HG02943 (cell line): ENCODE measurements around the gene C1orf94.

Experiments used
- ATAC-seq: cut with Tn5 transposase; IDR thresholded peaks from one replicate; pipeline ENCODE4 v1.9.1; 2021; ENCODE audit warnings: mild to moderate bottlenecking, low read depth, moderate library complexity; ENCODE audit not compliant: unreplicated experiment

C1orf94 gene

DNA sequence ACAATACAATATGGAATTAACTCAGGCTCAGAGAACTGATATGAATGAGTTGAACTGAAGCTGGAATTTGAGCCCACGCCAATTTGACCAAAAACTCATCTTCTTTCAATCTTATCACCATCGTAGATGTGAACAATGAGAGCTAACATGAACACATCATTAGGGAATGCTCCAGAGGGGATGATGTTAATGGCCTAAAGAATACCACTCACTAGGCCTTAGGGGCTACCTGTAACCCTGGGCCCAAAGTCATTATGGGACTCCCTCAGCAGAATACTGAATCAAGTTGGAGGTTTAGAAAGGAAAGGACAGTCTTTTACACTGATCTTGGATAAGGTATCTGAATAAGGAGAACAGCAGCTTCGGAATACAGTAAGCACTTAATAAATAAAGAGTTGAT, 73.6 kb downstream of the C1orf94 start:
- ATAC-seq = no peak

DNA sequence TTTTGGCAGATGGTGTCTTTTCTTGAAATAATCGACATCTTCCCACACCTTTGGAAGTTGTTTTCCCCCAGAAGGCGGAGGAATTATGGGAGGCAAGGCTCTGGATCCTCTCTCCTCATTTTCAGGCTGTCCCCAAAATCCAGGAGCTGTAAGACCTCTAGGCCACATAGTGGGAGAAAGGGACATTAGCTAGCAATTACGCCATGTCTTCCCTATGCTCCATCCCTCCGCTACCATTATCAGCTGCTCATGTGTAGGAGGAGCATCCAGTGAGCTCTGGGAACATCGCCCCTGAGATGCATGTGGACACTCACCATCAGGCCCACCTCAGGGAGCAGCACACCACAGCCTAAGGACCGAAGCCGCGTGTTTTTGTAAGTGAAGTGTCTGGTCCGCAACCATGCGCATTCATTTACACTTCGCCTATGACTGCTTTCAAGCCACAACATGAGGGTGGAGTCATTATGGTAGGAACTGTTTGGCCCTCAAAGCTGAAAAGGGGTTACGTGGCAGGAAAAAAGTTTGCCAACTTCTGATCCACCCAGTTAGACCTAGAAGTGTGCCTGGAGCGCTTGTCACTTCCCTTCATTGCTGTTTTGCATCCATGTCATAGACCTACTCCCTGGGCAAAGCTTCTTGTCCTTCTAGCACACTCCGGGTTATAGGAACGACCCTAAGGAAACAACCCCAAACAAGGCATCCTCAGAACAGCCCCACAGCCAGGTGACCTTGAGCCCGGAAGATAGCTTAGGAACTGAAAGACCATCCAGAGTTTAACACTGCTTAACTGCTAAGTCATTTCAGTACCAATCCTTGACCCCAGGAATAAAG, 85.5 kb downstream of the C1orf94 start:
- ATAC-seq = no peak

GRCh38 chr1:34262921-34263320, 86.2 kb downstream of the C1orf94 start:
- ATAC-seq = no peak

DNA sequence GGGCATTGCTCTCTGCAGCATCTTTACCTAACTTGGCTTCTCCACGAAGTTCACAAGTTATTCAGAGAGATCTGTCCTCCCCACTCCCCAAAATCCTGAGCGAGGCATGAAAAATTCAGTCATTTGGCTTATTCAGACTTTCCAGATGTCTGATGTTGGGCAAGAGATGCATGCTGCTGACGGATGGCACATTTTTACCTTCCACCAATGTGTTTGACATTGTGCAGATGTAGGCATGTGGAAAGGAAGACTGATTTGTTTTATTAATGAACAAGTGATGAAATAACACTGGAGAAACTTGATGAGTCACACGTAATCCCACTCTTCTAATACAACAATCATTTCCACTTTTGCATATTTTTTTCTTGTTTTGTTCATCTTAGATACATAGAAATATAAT, 86.7 kb downstream of the C1orf94 start:
- ATAC-seq = no peak

- ATAC-seq = no peak
Observed at GRCh38 chr1:34265396-34265795, 88.7 kb downstream of the C1orf94 start.

DNA sequence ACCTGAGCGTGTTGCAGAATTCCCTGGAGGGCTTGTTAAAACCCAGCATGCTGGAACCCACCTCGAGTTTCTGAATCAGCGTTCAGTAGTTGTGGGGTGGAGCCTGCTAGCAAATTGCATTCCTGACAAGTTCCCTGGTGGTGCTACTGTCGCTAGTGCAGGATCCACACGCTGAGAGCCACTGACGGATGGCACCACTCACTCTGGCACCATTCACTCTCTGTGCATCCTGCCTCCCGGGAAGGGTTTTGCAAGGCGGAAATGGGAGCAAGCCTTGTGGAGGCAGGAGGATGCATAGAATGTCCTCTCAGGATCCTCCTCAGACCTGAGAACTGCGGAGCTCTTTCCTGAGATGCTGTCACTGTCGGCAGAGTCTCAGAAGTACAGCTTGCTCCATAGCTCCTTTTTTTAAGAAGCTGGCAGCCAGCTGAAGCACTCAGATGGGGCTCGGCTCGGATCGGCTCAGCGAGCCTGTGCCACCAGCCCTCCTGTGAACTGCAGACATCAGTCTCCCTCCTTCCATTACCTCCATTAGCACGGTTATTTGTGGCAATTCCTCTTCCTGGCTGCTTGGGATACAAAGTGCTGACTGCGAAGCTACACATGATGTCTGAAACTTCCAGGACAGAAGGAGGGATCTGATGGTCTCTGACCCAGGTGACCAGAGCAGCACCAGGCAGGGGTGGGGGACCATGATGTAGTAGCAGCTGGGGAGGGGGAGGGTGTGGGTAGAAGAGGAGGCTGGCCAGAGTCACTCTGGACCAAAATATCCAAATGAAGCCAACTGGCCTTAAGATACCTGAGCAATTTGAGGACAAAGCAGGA, 89.6 kb downstream of the C1orf94 start:
- ATAC-seq = no peak

DNA sequence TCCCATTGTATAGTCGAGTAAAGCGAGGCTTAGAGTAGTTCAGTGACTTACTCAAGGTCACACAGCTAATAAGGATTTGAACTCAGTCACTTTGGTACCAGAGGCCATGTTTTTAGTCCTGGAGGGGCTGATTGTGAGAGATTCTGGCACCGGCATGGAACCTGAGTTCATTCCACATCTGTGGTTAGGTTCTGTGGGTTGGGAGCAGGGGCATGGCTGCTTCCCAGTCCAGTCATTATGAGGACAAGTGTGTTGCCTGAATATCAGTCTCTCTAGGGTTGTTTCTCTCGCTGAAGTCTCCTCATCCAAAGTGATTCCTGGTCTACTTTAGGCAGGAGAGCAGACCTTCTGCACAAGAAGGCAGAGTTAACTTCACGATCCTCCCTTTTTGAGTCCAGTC, 90.6 kb downstream of the C1orf94 start:
- ATAC-seq = no peak

DNA sequence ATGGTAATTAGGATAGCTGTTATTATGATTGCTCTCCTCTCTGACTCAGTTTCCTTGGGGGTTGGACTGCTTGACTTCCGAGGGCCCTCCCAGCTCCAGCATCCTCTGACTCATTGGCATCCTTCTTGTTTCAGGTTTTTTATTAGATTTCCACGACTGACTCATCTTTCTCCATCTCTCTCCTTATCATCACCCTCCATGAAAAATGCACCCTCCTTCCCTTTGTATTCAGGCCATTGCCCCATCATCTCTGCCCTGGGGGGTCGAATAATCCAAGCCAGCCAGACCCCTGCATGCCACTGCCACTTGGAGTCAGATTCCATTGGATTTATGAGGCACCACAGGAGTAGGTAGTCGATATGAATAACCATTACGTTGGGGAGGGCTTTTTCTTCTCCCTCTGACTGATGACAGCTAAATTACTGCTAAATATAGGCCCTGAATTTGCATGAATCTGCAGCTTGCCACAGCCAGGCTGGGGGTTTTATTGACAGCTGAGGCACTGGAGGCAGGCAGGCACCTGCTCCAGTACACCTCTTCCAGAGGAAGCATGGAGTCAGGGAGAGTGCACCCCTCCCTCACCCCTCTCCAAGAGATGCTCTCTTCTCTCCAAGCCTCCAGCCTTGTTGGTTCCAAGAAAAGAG, 91.7 kb downstream of the C1orf94 start:
- no peak for ATAC-seq
